Liver (tissue), 9 donors: ENCODE data around the gene NUBPL. TPM values are rescaled to one million over a fixed set of nuclear protein-coding genes. Genes with fewer than 3 reads are reported as not detected.

Experiments used
- DNase-seq: peaks from one replicate; pipeline ENCODE4 v3.0.0-alpha.2; 2017; ENCODE audit warnings: low spot score
- H3K27ac ChIP-seq, 2 donors: one replicate each; pipeline ENCODE4 v1.7.0; 2013; ENCODE audit warnings: inconsistent platforms in 2 of 2, low read length in 2 of 2, control low read depth in 1 of 2, low read depth in 1 of 2, mild to moderate bottlenecking in 1 of 2
- H3K27me3 ChIP-seq, 4 donors: one replicate each; pipeline versions ENCODE4 v1.6.1 to v1.7.0; 2013; ENCODE audit warnings: low read length in 3 of 4, inconsistent platforms in 1 of 4, mild to moderate bottlenecking in 1 of 4, moderate library complexity in 1 of 4; ENCODE audit not compliant: control insufficient read depth in 4 of 4, insufficient read depth in 4 of 4
- H3K36me3 ChIP-seq, 4 donors: one replicate each; pipeline versions ENCODE4 v1.6.1 to v1.7.0; 2013; ENCODE audit warnings: low read length in 3 of 4, mild to moderate bottlenecking in 3 of 4, low read depth in 1 of 4, moderate library complexity in 1 of 4; ENCODE audit not compliant: control insufficient read depth in 4 of 4, insufficient read depth in 3 of 4
- H3K4me1 ChIP-seq, 4 donors: one replicate each; pipeline versions ENCODE4 v1.6.1 to v1.7.0; 2013; ENCODE audit warnings: low read length in 3 of 4, mild to moderate bottlenecking in 3 of 4, moderate library complexity in 1 of 4; ENCODE audit not compliant: control insufficient read depth in 4 of 4, insufficient read depth in 4 of 4
- H3K4me3 ChIP-seq, 3 donors: one replicate each; pipeline versions ENCODE4 v1.6.1 to v1.7.0; 2013; ENCODE audit warnings: low read length in 3 of 3, control low read depth in 1 of 3, low read depth in 1 of 3, mild to moderate bottlenecking in 1 of 3
- H3K9ac ChIP-seq, 2 donors: one replicate each; pipeline ENCODE4 v1.7.0; 2013; ENCODE audit warnings: low read length in 2 of 2, mild to moderate bottlenecking in 2 of 2, moderate library complexity in 2 of 2, control low read depth in 1 of 2, low read depth in 1 of 2
- H3K9me3 ChIP-seq, 4 donors: one replicate each; pipeline versions ENCODE4 v1.6.1 to v1.7.0; 2013; ENCODE audit warnings: low read length in 3 of 4; ENCODE audit not compliant: control insufficient read depth in 4 of 4
- CTCF ChIP-seq: fragments of 150-350 bp; IDR thresholded peaks from 2 replicates; pipeline ENCODE4 v1.5.1; 2017; ENCODE audit warnings: improper control_type of control experiment, low read depth, low read length; ENCODE audit not compliant: missing input control
- EGR1 ChIP-seq, 2 donors: IDR thresholded peaks; 2 replicates each; pipeline ENCODE4 v1.6.1; 2016 to 2018; ENCODE audit warnings: antibody characterized with exemption in 2 of 2, low read depth in 2 of 2
- FOXA1 ChIP-seq: IDR thresholded peaks from 2 replicates; pipeline ENCODE4 v1.6.1; 2016; ENCODE audit warnings: antibody characterized with exemption
- FOXA2 ChIP-seq: IDR thresholded peaks from 2 replicates; pipeline ENCODE4 v1.6.1; 2016; ENCODE audit warnings: antibody characterized with exemption
- GABPA ChIP-seq, 2 donors: IDR thresholded peaks in 1 of 2; conservative IDR thresholded peaks in 1 of 2; 2 replicates each; pipeline ENCODE4 v1.6.1; 2016; ENCODE audit warnings: antibody characterized with exemption in 2 of 2, mild to moderate bottlenecking in 1 of 2, moderate library complexity in 1 of 2
- HNF4G ChIP-seq: IDR thresholded peaks from 2 replicates; pipeline ENCODE4 v1.6.1; 2016; ENCODE audit warnings: antibody characterized with exemption
- JUND ChIP-seq, 2 donors: IDR thresholded peaks; 2 replicates each; pipeline ENCODE4 v1.6.1; 2016; ENCODE audit warnings: antibody characterized with exemption in 2 of 2
- NR2F2 ChIP-seq: IDR thresholded peaks from 2 replicates; pipeline ENCODE4 v1.6.1; 2016; ENCODE audit warnings: antibody characterized with exemption
- RAD21 ChIP-seq, 2 donors: IDR thresholded peaks; 2 replicates each; pipeline ENCODE4 v1.6.1; 2016; ENCODE audit warnings: antibody characterized with exemption in 2 of 2, mild to moderate bottlenecking in 2 of 2
- REST ChIP-seq: IDR thresholded peaks from 2 replicates; pipeline ENCODE4 v1.6.1; 2016; ENCODE audit warnings: antibody characterized with exemption, mild to moderate bottlenecking
- RXRA ChIP-seq, 2 donors: IDR thresholded peaks; 2 replicates each; pipeline ENCODE4 v1.6.1; 2017 to 2018; ENCODE audit warnings: antibody characterized with exemption in 2 of 2, mild to moderate bottlenecking in 1 of 2
- SP1 ChIP-seq: IDR thresholded peaks from 2 replicates; pipeline ENCODE4 v1.6.1; 2018; ENCODE audit warnings: antibody characterized with exemption, mild to moderate bottlenecking
- TAF1 ChIP-seq: conservative IDR thresholded peaks from 2 replicates; pipeline ENCODE4 v1.6.1; 2016; ENCODE audit warnings: antibody characterized with exemption, mild to moderate bottlenecking
- YY1 ChIP-seq: IDR thresholded peaks from 2 replicates; pipeline ENCODE4 v1.6.1; 2016; ENCODE audit warnings: antibody characterized with exemption, mild to moderate bottlenecking
- ZBTB33 ChIP-seq: IDR thresholded peaks from 2 replicates; pipeline ENCODE4 v1.6.1; 2016; ENCODE audit warnings: antibody characterized with exemption
- WGBS: extraction: QIAGEN DNeasy Blood & Tissue Kit; methylation state at CpG from one replicate; pipeline ENCODE4 v1.1.7; 2013; 5-methylcytosine and 5-hydroxymethylcytosine counted together
- polyA plus RNA-seq, 2 donors: library from polyadenylated mRNA; stranded (reverse) in 1 of 2; unstranded in 1 of 2; fragments of 200-250 nt in 1 of 2; fragments of >200 nt in 1 of 2; fragmentation: Nextera tagmentation in 1 of 2; extraction: Ambion mirVana in 1 of 2; gene quantifications; one replicate each; pipeline versions ENCODE4 v1.2.1 to v1.2.3, GENCODE V29; 2013 to 2015
- total RNA-seq, 2 donors: library from RNA; depleted of rRNA; stranded (reverse); fragments of >200 nt; gene quantifications; one replicate each; pipeline ENCODE4 v1.2.3, GENCODE V29; 2014
- donor health status: healthy.
- donor health status: healthy.
- donor health status: healthy.
- donor health status: healthy.
- donor health status: healthy.

NUBPL gene
- total and polyA plus RNA-seq, 4 donors: 4.2 to 9.3 (median 6.7) TPM

GRCh38 chr14:31567655-31568054 lies 6.5 kb downstream of the NUBPL start:
- Histone ChIP-seq H3K9ac (no peak overlapping the region), H3K36me3 (no peaks in the 10 kb centered on the region), H3K27me3 (no peaks in the 10 kb centered on the region), H3K9me3 (no peaks in the 10 kb centered on the region), H3K4me3 (no peak overlapping the region), H3K27ac (no peak overlapping the region), H3K4me1 (peaks cover 0 to 3% (median under 1%) of the 10 kb centered on the region in 4 donors)
- no peak for DNase-seq
- 92% methylated on average over 2 of the region's 2 CpGs for whole genome bisulfite sequencing
- TF ChIP-seq RAD21 (IDR thresholded peaks at IDR 0.05) (no peak), NR2F2 (no peak), HNF4G (no peak), SP1 (no peak), GABPA (IDR thresholded peaks at IDR 0.05 in 1 of 2, conservative IDR thresholded peaks at IDR 0.05 in 1 of 2) (no peak), ZBTB33 (no peak), JUND (IDR thresholded peaks at IDR 0.05) (no peak), EGR1 (IDR thresholded peaks at IDR 0.05; ENCODE audit: low read depth in 2 of 2) (no peak), REST (no peak), FOXA1 (no peak), TAF1 (no peak), CTCF (no peak), YY1 (no peak), RXRA (IDR thresholded peaks at IDR 0.05) (no peak), FOXA2 (no peak)

- no peak for TF ChIP-seq HNF4G
- TF ChIP-seq NR2F2: no peak
- TF ChIP-seq ZBTB33: no peak
- no peak for TF ChIP-seq TAF1
- TF ChIP-seq JUND (IDR thresholded peaks at IDR 0.05): no peak
- DNase-seq: no peak
- Histone ChIP-seq H3K36me3 (no peaks in the 10 kb centered on the region), H3K4me1 (peaks cover 0 to 3% (median 0%) of the 10 kb centered on the region in 4 donors), H3K4me3 (no peak overlapping the region), H3K27ac (no peak overlapping the region), H3K27me3 (no peaks in the 10 kb centered on the region), H3K9ac (no peak overlapping the region), H3K9me3 (no peaks in the 10 kb centered on the region)
- 69% methylated on average over 5 of the region's 5 CpGs for WGBS
Observed at GRCh38 chr14:31568161-31568560, 7.0 kb downstream of the NUBPL start.
